ENCODE results near the gene MIPOL1. TPM values are rescaled to one million over a fixed set of nuclear protein-coding genes. Genes with fewer than 3 reads are reported as not detected.

MIPOL1 gene
- total and polyA plus RNA-seq, 4 experiments from 2014 or later: 0.25 to 0.98 (median 0.69) TPM

- Histone ChIP-seq H3K9me3 (ENCODE audit: control insufficient read depth in 1 of 2, low read length in 2 of 2) (no peaks in the 10 kb centered on the region), H3K27me3 (ENCODE audit: insufficient read depth, low read length) (no peaks in the 10 kb centered on the region), H3K4me3 (ENCODE audit: low read length in 2 of 2) (no peak overlapping the region), H3K27ac (ENCODE audit: low read depth, low read length) (no peak overlapping the region), H3K36me3 (ENCODE audit: insufficient read depth, low read length) (no peaks in the 10 kb centered on the region), H3K4me1 (ENCODE audit: insufficient read depth, low read length) (no peaks in the 10 kb centered on the region)
- Mint-ChIP-seq H3K4me3 (no peak overlapping the region), H3K27ac (no peak overlapping the region), H3K4me1 (no peaks in the 10 kb centered on the region), H3K36me3 (no peaks in the 10 kb centered on the region), H3K27me3 (no peaks in the 10 kb centered on the region), H3K9me3 (peaks cover 0 to 21% (median 9%) of the 10 kb centered on the region in 8 donors)
- CTCF ChIA-PET (ENCODE audit: partially characterized antibody): no interaction called here
- POLR2A ChIA-PET (ENCODE audit: partially characterized antibody): no interaction called here
- no peak for DNase-seq
- intact Hi-C loops (cut with micrococcal nuclease): no loop called here
Measured at GRCh38 chr14:37436519-37436918, 238.8 kb downstream of the MIPOL1 start.

- Histone ChIP-seq H3K36me3 (ENCODE audit: insufficient read depth, low read length) (no peaks in the 10 kb centered on the region), H3K4me3 (ENCODE audit: low read length in 2 of 2) (no peak overlapping the region), H3K27ac (ENCODE audit: low read depth, low read length) (no peak overlapping the region), H3K4me1 (ENCODE audit: insufficient read depth, low read length) (no peaks in the 10 kb centered on the region), H3K9me3 (ENCODE audit: control insufficient read depth in 1 of 2, low read length in 2 of 2) (no peaks in the 10 kb centered on the region), H3K27me3 (ENCODE audit: insufficient read depth, low read length) (no peaks in the 10 kb centered on the region)
- no peaks in the 10 kb centered on the region for H3K36me3 Mint-ChIP-seq
- H3K27ac Mint-ChIP-seq: no peak overlapping the region
- H3K4me1 Mint-ChIP-seq: no peaks in the 10 kb centered on the region
- CTCF ChIA-PET (ENCODE audit: partially characterized antibody): no interaction called here
- H3K27me3 Mint-ChIP-seq: no peaks in the 10 kb centered on the region
- H3K4me3 Mint-ChIP-seq: no peak overlapping the region
- peaks cover 2 to 26% (median 9%) of the 10 kb centered on the region in 8 donors for H3K9me3 Mint-ChIP-seq
- no peak for DNase-seq
- intact Hi-C loops (cut with micrococcal nuclease): no loop called here
- POLR2A ChIA-PET (ENCODE audit: partially characterized antibody): no interaction called here
Measured at GRCh38 chr14:37437490-37437889, 239.8 kb downstream of the MIPOL1 start.

- Mint-ChIP-seq H3K4me3 (no peak overlapping the region), H3K36me3 (no peaks in the 10 kb centered on the region), H3K27ac (no peak overlapping the region), H3K4me1 (no peaks in the 10 kb centered on the region), H3K27me3 (no peaks in the 10 kb centered on the region), H3K9me3 (peaks cover 2 to 27% (median 8%) of the 10 kb centered on the region in 8 donors)
- ChIA-PET POLR2A (ENCODE audit: partially characterized antibody) (no interaction called here), CTCF (ENCODE audit: partially characterized antibody) (no interaction called here)
- Histone ChIP-seq H3K27me3 (ENCODE audit: insufficient read depth, low read length) (no peaks in the 10 kb centered on the region), H3K4me1 (ENCODE audit: insufficient read depth, low read length) (no peaks in the 10 kb centered on the region), H3K4me3 (ENCODE audit: low read length in 2 of 2) (no peak overlapping the region), H3K27ac (ENCODE audit: low read depth, low read length) (no peak overlapping the region), H3K36me3 (ENCODE audit: insufficient read depth, low read length) (no peaks in the 10 kb centered on the region), H3K9me3 (ENCODE audit: control insufficient read depth in 1 of 2, low read length in 2 of 2) (no peaks in the 10 kb centered on the region)
- intact Hi-C loops (cut with micrococcal nuclease): no loop called here
- no peak for DNase-seq
Measured at GRCh38 chr14:37438444-37438843, 240.7 kb downstream of the MIPOL1 start.

GRCh38 chr14:37443461-37443860, 245.7 kb downstream of the MIPOL1 start:
- Mint-ChIP-seq H3K9me3 (peaks cover 0 to 18% (median 9%) of the 10 kb centered on the region in 8 donors), H3K36me3 (no peaks in the 10 kb centered on the region), H3K27me3 (no peaks in the 10 kb centered on the region), H3K27ac (no peak overlapping the region), H3K4me3 (no peak overlapping the region), H3K4me1 (no peaks in the 10 kb centered on the region)
- ChIA-PET POLR2A (ENCODE audit: partially characterized antibody) (no interaction called here), CTCF (ENCODE audit: partially characterized antibody) (no interaction called here)
- Histone ChIP-seq H3K9me3 (ENCODE audit: control insufficient read depth in 1 of 2, low read length in 2 of 2) (no peaks in the 10 kb centered on the region), H3K4me1 (ENCODE audit: insufficient read depth, low read length) (no peaks in the 10 kb centered on the region), H3K36me3 (ENCODE audit: insufficient read depth, low read length) (no peaks in the 10 kb centered on the region), H3K27ac (ENCODE audit: low read depth, low read length) (no peak overlapping the region), H3K27me3 (ENCODE audit: insufficient read depth, low read length) (no peaks in the 10 kb centered on the region), H3K4me3 (ENCODE audit: low read length in 2 of 2) (no peak overlapping the region)
- intact Hi-C loops (cut with micrococcal nuclease): no loop called here
- DNase-seq: no peak

DNA sequence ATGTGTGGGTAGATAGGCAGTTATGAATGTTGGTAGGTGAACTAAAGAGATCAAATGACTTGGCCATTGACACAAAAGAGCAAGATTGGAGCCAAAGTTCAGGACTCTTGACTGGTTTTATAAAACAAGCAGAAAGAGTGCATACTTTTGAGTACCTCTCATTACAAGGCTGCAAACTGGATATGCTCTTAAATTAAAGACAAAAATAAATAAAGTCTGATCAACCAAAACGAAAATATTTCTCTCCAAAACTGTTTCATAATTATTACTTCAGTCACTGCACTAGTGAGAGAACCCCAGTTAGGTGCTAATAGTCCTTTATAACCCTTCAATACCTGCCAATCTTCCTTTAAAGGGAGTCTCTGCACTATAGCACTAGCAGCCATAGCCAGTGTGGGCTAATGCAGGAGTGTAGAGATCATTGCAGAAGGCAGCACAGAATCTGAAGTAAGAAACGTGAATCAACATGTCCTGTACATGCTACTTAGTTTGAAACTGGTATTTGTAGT, 250.2 kb downstream of the MIPOL1 start:
- H3K4me3 Mint-ChIP-seq: no peak overlapping the region
- H3K4me1 Mint-ChIP-seq: no peaks in the 10 kb centered on the region
- CTCF ChIA-PET (ENCODE audit: partially characterized antibody): no interaction called here
- peaks cover 0 to 14% (median 4%) of the 10 kb centered on the region in 8 donors for H3K9me3 Mint-ChIP-seq
- no peaks in the 10 kb centered on the region for H3K9me3 ChIP-seq (ENCODE audit: control insufficient read depth in 1 of 2, low read length in 2 of 2)
- no peak for DNase-seq
- no peaks in the 10 kb centered on the region for H3K27me3 Mint-ChIP-seq
- no peak overlapping the region for H3K27ac ChIP-seq (ENCODE audit: low read depth, low read length)
- no peaks in the 10 kb centered on the region for H3K4me1 ChIP-seq (ENCODE audit: insufficient read depth, low read length)
- no peak overlapping the region for H3K4me3 ChIP-seq (ENCODE audit: low read length in 2 of 2)
- no peak overlapping the region for H3K27ac Mint-ChIP-seq
- H3K36me3 ChIP-seq (ENCODE audit: insufficient read depth, low read length): no peaks in the 10 kb centered on the region
- intact Hi-C loops (cut with micrococcal nuclease): no loop called here
- H3K27me3 ChIP-seq (ENCODE audit: insufficient read depth, low read length): no peaks in the 10 kb centered on the region
- H3K36me3 Mint-ChIP-seq: no peaks in the 10 kb centered on the region
- POLR2A ChIA-PET (ENCODE audit: partially characterized antibody): no interaction called here

DNA sequence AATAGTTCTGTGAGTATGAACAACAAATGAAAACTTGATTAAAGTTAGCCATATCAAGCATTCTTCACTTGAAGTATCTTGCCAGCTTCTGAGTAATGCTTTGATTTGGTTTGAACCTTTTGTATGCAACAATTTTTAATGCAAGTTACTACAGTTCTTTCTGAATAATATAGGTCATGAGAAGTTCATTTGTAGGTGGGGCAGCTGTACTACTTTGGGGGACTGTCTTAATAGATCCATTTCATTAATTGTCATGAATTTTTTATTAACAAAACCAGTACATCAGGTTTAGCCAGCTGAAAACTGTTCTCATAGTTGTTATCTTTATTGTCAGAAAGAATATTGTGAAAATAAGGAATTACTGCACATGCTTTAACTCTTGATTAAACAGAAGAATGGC, 254.6 kb downstream of the MIPOL1 start:
- H3K27ac ChIP-seq (ENCODE audit: low read depth, low read length): no peak overlapping the region
- DNase-seq: no peak
- no peaks in the 10 kb centered on the region for H3K9me3 ChIP-seq (ENCODE audit: control insufficient read depth in 1 of 2, low read length in 2 of 2)
- ChIA-PET POLR2A (ENCODE audit: partially characterized antibody) (no interaction called here), CTCF (ENCODE audit: partially characterized antibody) (no interaction called here)
- Mint-ChIP-seq H3K4me3 (no peak overlapping the region), H3K36me3 (no peaks in the 10 kb centered on the region), H3K4me1 (no peaks in the 10 kb centered on the region), H3K27ac (no peak overlapping the region), H3K27me3 (no peaks in the 10 kb centered on the region), H3K9me3 (peaks cover under 1 to 7% (median 2%) of the 10 kb centered on the region in 8 donors)
- no peak overlapping the region for H3K4me3 ChIP-seq (ENCODE audit: low read length in 2 of 2)
- intact Hi-C loops (cut with micrococcal nuclease): no loop called here
- H3K4me1 ChIP-seq (ENCODE audit: insufficient read depth, low read length): no peaks in the 10 kb centered on the region
- no peaks in the 10 kb centered on the region for H3K27me3 ChIP-seq (ENCODE audit: insufficient read depth, low read length)
- H3K36me3 ChIP-seq (ENCODE audit: insufficient read depth, low read length): no peaks in the 10 kb centered on the region

DNA sequence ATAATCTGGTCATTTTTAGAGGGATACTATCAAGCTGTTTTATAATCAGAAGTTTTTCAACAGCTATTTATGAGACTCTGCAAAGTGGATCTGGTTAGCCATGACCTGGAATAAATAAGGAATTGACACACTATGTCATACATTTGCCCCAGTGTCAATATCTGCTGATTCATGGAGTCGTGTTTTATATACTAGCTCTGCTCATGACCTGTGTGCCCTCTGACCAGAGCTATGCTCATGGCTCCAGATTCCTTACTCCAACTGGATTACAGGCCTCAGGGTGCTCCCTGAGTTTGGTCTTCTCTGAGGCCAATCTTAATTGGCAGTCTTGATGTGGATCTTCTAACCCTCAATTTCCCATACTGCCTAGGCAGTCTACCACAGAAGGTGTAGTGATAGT, 256.2 kb downstream of the MIPOL1 start:
- Mint-ChIP-seq H3K36me3 (no peaks in the 10 kb centered on the region), H3K9me3 (peaks cover 2 to 8% (median 3%) of the 10 kb centered on the region in 8 donors), H3K27ac (no peak overlapping the region), H3K4me1 (no peaks in the 10 kb centered on the region), H3K4me3 (no peak overlapping the region), H3K27me3 (no peaks in the 10 kb centered on the region)
- no peak overlapping the region for H3K27ac ChIP-seq (ENCODE audit: low read depth, low read length)
- no peak for DNase-seq
- CTCF ChIA-PET (ENCODE audit: partially characterized antibody): no interaction called here
- POLR2A ChIA-PET (ENCODE audit: partially characterized antibody): no interaction called here
- intact Hi-C loops (cut with micrococcal nuclease): no loop called here
- H3K4me1 ChIP-seq (ENCODE audit: insufficient read depth, low read length): no peaks in the 10 kb centered on the region
- no peak overlapping the region for H3K4me3 ChIP-seq (ENCODE audit: low read length in 2 of 2)
- H3K9me3 ChIP-seq (ENCODE audit: control insufficient read depth in 1 of 2, low read length in 2 of 2): no peaks in the 10 kb centered on the region
- no peaks in the 10 kb centered on the region for H3K27me3 ChIP-seq (ENCODE audit: insufficient read depth, low read length)
- no peaks in the 10 kb centered on the region for H3K36me3 ChIP-seq (ENCODE audit: insufficient read depth, low read length)

DNA sequence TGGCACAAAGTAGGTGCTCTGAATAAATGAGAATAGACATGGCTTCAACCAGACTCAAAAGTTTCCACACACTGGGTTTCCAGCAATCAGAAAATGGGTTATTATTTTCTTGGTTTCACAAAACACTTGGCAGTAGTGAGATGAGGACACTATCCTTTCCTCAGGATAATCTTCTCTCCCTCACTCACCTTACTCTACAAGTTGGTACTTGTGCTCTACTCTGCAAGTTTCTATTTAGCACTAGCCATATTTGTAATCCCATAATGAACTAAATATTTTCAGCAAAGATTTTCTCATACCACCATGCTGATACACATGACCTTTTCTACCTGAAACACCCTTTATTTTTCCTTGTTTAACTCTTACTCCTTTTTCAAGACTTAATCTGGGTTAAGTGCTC, 259.6 kb downstream of the MIPOL1 start:
- Histone ChIP-seq H3K27ac (ENCODE audit: low read depth, low read length) (no peak overlapping the region), H3K4me3 (ENCODE audit: low read length in 2 of 2) (no peak overlapping the region), H3K36me3 (ENCODE audit: insufficient read depth, low read length) (no peaks in the 10 kb centered on the region), H3K4me1 (ENCODE audit: insufficient read depth, low read length) (no peaks in the 10 kb centered on the region), H3K9me3 (ENCODE audit: control insufficient read depth in 1 of 2, low read length in 2 of 2) (no peaks in the 10 kb centered on the region), H3K27me3 (ENCODE audit: insufficient read depth, low read length) (no peaks in the 10 kb centered on the region)
- peaks cover 0 to 20% (median 11%) of the 10 kb centered on the region in 8 donors for H3K9me3 Mint-ChIP-seq
- ChIA-PET POLR2A (ENCODE audit: partially characterized antibody) (no interaction called here), CTCF (ENCODE audit: partially characterized antibody) (no interaction called here)
- H3K27me3 Mint-ChIP-seq: no peaks in the 10 kb centered on the region
- no peak for DNase-seq
- intact Hi-C loops (cut with micrococcal nuclease): no loop called here
- no peak overlapping the region for H3K27ac Mint-ChIP-seq
- no peaks in the 10 kb centered on the region for H3K36me3 Mint-ChIP-seq
- H3K4me3 Mint-ChIP-seq: no peak overlapping the region
- no peaks in the 10 kb centered on the region for H3K4me1 Mint-ChIP-seq

Measured in CD4-positive, alpha-beta memory T cell (primary cell).